Measurements from ENCODE around the gene KIAA1217. TPM values are rescaled to one million over a fixed set of nuclear protein-coding genes. Genes with fewer than 3 reads are reported as not detected.

The KIAA1217 gene
- total and polyA plus RNA-seq, 2 of the 4 experiments (the other 2 are of a cell fraction), result 3.4 to 4.4 TPM

DNA sequence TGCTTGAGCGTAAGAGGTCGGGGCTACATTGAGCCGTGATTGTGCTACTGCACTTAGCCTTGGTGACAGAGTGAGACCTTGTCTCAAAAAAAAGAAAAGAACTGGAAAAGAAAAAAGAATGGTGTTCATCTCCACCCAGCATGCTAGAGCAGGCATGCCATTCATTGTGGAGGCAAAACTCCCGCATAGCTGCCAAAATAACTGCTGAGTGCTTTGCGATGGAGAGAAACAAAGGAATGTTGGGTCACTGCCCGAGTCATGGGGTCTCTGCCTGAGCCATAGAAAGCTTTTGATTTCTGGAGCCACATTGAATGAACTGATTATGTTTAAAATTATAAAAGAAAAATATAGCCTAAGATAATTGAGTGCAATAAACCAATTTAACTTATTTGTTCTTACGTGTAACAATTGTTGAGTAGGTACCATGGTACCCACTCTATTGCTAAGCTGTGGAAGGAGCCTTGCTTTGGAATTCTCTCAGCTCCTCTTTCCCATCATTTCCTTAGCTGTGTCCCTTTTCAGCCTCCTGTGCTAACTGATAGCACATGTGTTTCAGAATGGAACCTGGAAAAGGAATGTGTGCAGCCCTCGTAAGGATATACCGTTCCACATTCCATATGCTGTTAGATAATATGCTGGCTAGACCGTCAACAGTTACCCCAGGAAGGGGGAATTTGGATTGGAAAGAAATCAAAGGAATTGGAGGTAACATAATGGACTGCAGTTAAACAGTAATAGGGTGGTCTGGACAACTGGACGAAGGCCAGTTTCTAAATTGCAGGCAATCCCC is 99.0 kb downstream of the KIAA1217 start:
- H2BK5ac ChIP-seq (ENCODE audit: low read depth, low read length, poor library complexity, severe bottlenecking), result no peak overlapping the region
- H3K79me1 ChIP-seq (ENCODE audit: low read depth in 1 of 2, low read length in 2 of 2), result no peaks in the 10 kb centered on the region
- no peak overlapping the region for H3K4me3 ChIP-seq (ENCODE audit: insufficient read depth, low read depth, low read length)
- no peak overlapping the region for H2BK15ac ChIP-seq (ENCODE audit: low read depth, low read length)
- no peaks in the 10 kb centered on the region for H3K36me3 ChIP-seq (ENCODE audit: control insufficient read depth, insufficient read depth, low read length)
- ChIA-PET CTCF (interaction anchor here (0.5 to 0.8 kb wide), 2 partner anchors 10 to 94 kb away, joined by 3 read pairs; no protein-coding TSS in a partner anchor), POLR2A (ENCODE audit: unreplicated experiment) (no interaction called here)
- no peak overlapping the region for H3K27ac ChIP-seq (ENCODE audit: insufficient read depth, low read length)
- no peak overlapping the region for H3K4me2 ChIP-seq (ENCODE audit: low read depth, low read length)
- no peak for TF ChIP-seq ELK1 (IDR thresholded peaks at IDR 0.05; ENCODE audit: borderline replicate concordance, low read depth, low read length)
- no peak for TF ChIP-seq NFE2L2 (IDR thresholded peaks at IDR 0.05; ENCODE audit: low read depth, low read length)
- TF ChIP-seq MAFK (IDR thresholded peaks at IDR 0.05; ENCODE audit: low read depth, low read length), result no peak
- no peak for TF ChIP-seq RAD21 (IDR thresholded peaks at IDR 0.05; ENCODE audit: low read length)
- no peak for TF ChIP-seq MAZ (IDR thresholded peaks at IDR 0.05; ENCODE audit: borderline replicate concordance, low read depth, low read length)
- TF ChIP-seq POLR2A (IDR thresholded peaks at IDR 0.05; ENCODE audit: low read depth, low read length), result no peak
- no peak for TF ChIP-seq BHLHE40 (IDR thresholded peaks at IDR 0.05; ENCODE audit: low read depth, low read length)
- H4K91ac ChIP-seq (ENCODE audit: insufficient read depth, low read depth, low read length), result no peak overlapping the region
- no peak overlapping the region for H2AK9ac ChIP-seq (replicated peaks; ENCODE audit: low read depth, low read length, poor library complexity)
- H2BK20ac ChIP-seq (ENCODE audit: low read depth, low read length), result no peak overlapping the region
- no peak overlapping the region for H3K4ac ChIP-seq (ENCODE audit: low read depth, low read length)
- no peak overlapping the region for H2AK5ac ChIP-seq (ENCODE audit: low read depth, low read length)
- H4K5ac ChIP-seq (ENCODE audit: low read depth, low read length), result no peak overlapping the region
- H3K56ac ChIP-seq (ENCODE audit: extremely low read depth, insufficient read depth, low read length), result no peak overlapping the region
- H3K18ac ChIP-seq (ENCODE audit: low read depth, low read length), result no peak overlapping the region
- H4K20me1 ChIP-seq (ENCODE audit: insufficient read depth, low read length), result no peaks in the 10 kb centered on the region
- dilution Hi-C loops (cut with HindIII; ENCODE audit: low sequenced_read_pairs, unreplicated experiment) (no loop called here), in situ Hi-C loops (cut with MboI; ENCODE audit: low sequenced_read_pairs) (no loop called here), intact Hi-C loops (cut with micrococcal nuclease) (no loop called here)
- no peak overlapping the region for H2BK120ac ChIP-seq (ENCODE audit: low read depth, low read length)
- H3K4me1 ChIP-seq (ENCODE audit: control insufficient read depth, insufficient read depth, low read length), result no peaks in the 10 kb centered on the region
- no peaks in the 10 kb centered on the region for H3K9me1 ChIP-seq (ENCODE audit: insufficient read depth, low read length)
- BruUV-seq (replicated peaks), result no TSS peak
- no peak overlapping the region for H2AFZ ChIP-seq (replicated peaks; ENCODE audit: low read length, poor library complexity)
- H3K23ac ChIP-seq (ENCODE audit: low read depth, low read length), result no peak overlapping the region
- no peak overlapping the region for H3K9ac ChIP-seq (ENCODE audit: low read depth, low read length)
- peaks cover 6% of the 10 kb centered on the region for H3K27me3 ChIP-seq (ENCODE audit: control insufficient read depth, insufficient read depth, low read length)
- ATAC-seq (ENCODE audit: low read depth) (no peak), DNase-seq (no peak)
- WGBS, 2 experiments (ENCODE audit: extremely low coverage in 2 of 2, insufficient read length in 1 of 2), result 74% methylated on average over 4 of the region's 11 CpGs; no CpG with 5 or more reads in 1 of the 2 experiments
- no peak overlapping the region for H4K8ac ChIP-seq (ENCODE audit: low read depth in 2 of 2, low read length in 2 of 2)
- no peak overlapping the region for H3K14ac ChIP-seq (replicated peaks; ENCODE audit: low read depth, low read length)
- H3K9me3 ChIP-seq (ENCODE audit: control insufficient read depth, insufficient read depth, low read length), result no peaks in the 10 kb centered on the region
